HEK293 (cell line): ENCODE measurements around the gene IRX6.

Experiments used
- CTCF ChIA-PET: fragments of 350-600 bp; formaldehyde crosslinking; extraction: SDS; loops from one replicate; lab custom pipeline; 2021; ENCODE audit warnings: antibody characterized with exemption; lab: Yijun Ruan, JAX
- POLR2A ChIA-PET: fragments of 300-600 bp; formaldehyde crosslinking; extraction: SDS; loops from one replicate; lab custom pipeline; 2020; ENCODE audit warnings: antibody characterized with exemption, inconsistent platforms; lab: Yijun Ruan, JAX
- H3K27ac ChIP-seq: fragments of 200-500 bp; sonication (Bioruptor generic); 2 replicates; pipeline ENCODE4 v1.5.1; 2014; ENCODE audit warnings: low read depth, low read length, control low read depth, inconsistent platforms; ENCODE audit errors: extremely low read depth
- H3K36me3 ChIP-seq, 2 experiments: fragments of 200-500 bp in 1 of 2; sonication (Bioruptor generic) in 1 of 2; 1 replicate in 1 of 2; 2 replicates in 1 of 2; pipeline ENCODE4 v1.5.1; 2014 to 2017; ENCODE audit warnings: inconsistent platforms in 2 of 2, low read length in 2 of 2; ENCODE audit not compliant: control insufficient read depth in 2 of 2, insufficient read depth in 1 of 2
- H3K4me1 ChIP-seq: fragments of 200-500 bp; sonication (Bioruptor generic); 2 replicates; pipeline ENCODE4 v1.5.1; 2014; ENCODE audit warnings: mild to moderate bottlenecking, low read length, inconsistent platforms; ENCODE audit not compliant: control insufficient read depth, insufficient read depth
- H3K4me3 ChIP-seq: 2 replicates; pipeline ENCODE4 v1.5.1; 2011; ENCODE audit warnings: low read depth, mild to moderate bottlenecking, control low read depth, low read length, moderate library complexity
- H3K9me3 ChIP-seq: fragments of 200-500 bp; sonication (Bioruptor generic); 2 replicates; pipeline ENCODE4 v1.5.1; 2014; ENCODE audit warnings: low read depth, low read length, inconsistent platforms; ENCODE audit not compliant: control insufficient read depth, insufficient read depth
- GFI1B ChIP-seq: fragments of 450-650 bp; formaldehyde crosslinking; IDR thresholded peaks from 2 replicates; pipeline ENCODE4 v1.5.1; 2016; ENCODE audit warnings: missing biosample characterization, missing genetic modification characterization
- KLF9 ChIP-seq: fragments of 450-650 bp; formaldehyde crosslinking; IDR thresholded peaks from 2 replicates; pipeline ENCODE4 v1.5.1; 2016; ENCODE audit warnings: missing biosample characterization, missing genetic modification characterization, low read depth
- MEIS1 ChIP-seq: sonication (generic); formaldehyde crosslinking; IDR thresholded peaks from 2 replicates; pipeline ENCODE4 v1.8.1; 2022; ENCODE audit warnings: missing genetic modification reagents, mild to moderate bottlenecking, borderline replicate concordance
- PRDM4 ChIP-seq: fragments of 450-650 bp; formaldehyde crosslinking; IDR thresholded peaks from 2 replicates; pipeline ENCODE4 v1.5.1; 2017; ENCODE audit warnings: missing biosample characterization, missing genetic modification characterization
- SALL2 ChIP-seq: fragments of 450-650 bp; formaldehyde crosslinking; IDR thresholded peaks from 2 replicates; pipeline ENCODE4 v1.5.0; 2017; ENCODE audit warnings: missing biosample characterization, mild to moderate bottlenecking, missing genetic modification characterization, borderline replicate concordance
- TSHZ1 ChIP-seq: fragments of 450-650 bp; formaldehyde crosslinking; IDR thresholded peaks from 2 replicates; pipeline ENCODE4 v1.5.1; 2016; ENCODE audit warnings: missing biosample characterization, missing genetic modification characterization, borderline replicate concordance
- ZFHX2 ChIP-seq: fragments of 450-650 bp; formaldehyde crosslinking; conservative IDR thresholded peaks from 2 replicates; pipeline ENCODE4 v1.5.1; 2016; ENCODE audit warnings: missing biosample characterization, missing genetic modification characterization
- ZFP3 ChIP-seq: fragments of 450-650 bp; formaldehyde crosslinking; IDR thresholded peaks from 2 replicates; pipeline ENCODE4 v1.5.1; 2016; ENCODE audit warnings: low read depth, missing biosample characterization, missing genetic modification characterization
- ZNF169 ChIP-seq: fragments of 450-650 bp; formaldehyde crosslinking; IDR thresholded peaks from 2 replicates; pipeline ENCODE4 v1.5.1; 2016; ENCODE audit warnings: missing biosample characterization, missing genetic modification characterization
- ZNF350 ChIP-seq: fragments of 450-650 bp; formaldehyde crosslinking; IDR thresholded peaks from 2 replicates; pipeline ENCODE4 v1.5.0; 2017; ENCODE audit warnings: missing biosample characterization, mild to moderate bottlenecking, missing genetic modification characterization
- ZNF37A ChIP-seq: fragments of 450-650 bp; IDR thresholded peaks from 2 replicates; pipeline ENCODE4 v1.5.1; 2018; ENCODE audit warnings: missing biosample characterization, missing genetic modification characterization
- ZNF423 ChIP-seq: fragments of 450-650 bp; formaldehyde crosslinking; IDR thresholded peaks from 2 replicates; pipeline ENCODE4 v1.5.1; 2016; ENCODE audit warnings: missing biosample characterization, missing genetic modification characterization
- ZNF664 ChIP-seq: fragments of 450-650 bp; formaldehyde crosslinking; IDR thresholded peaks from 2 replicates; pipeline ENCODE4 v1.5.1; 2016; ENCODE audit warnings: missing biosample characterization, missing genetic modification characterization
- ZNF701 ChIP-seq: fragments of 450-650 bp; formaldehyde crosslinking; IDR thresholded peaks from 2 replicates; pipeline ENCODE4 v1.5.1; 2016; ENCODE audit warnings: missing biosample characterization, missing genetic modification characterization
- ZNF747 ChIP-seq: fragments of 450-650 bp; formaldehyde crosslinking; IDR thresholded peaks from 2 replicates; pipeline ENCODE4 v1.5.1; 2016; ENCODE audit warnings: missing biosample characterization, missing genetic modification characterization
- ZNF843 ChIP-seq: fragments of 450-650 bp; formaldehyde crosslinking; IDR thresholded peaks from 2 replicates; pipeline ENCODE4 v1.5.1; 2016; ENCODE audit warnings: missing biosample characterization, missing genetic modification characterization
- ZSCAN16 ChIP-seq: fragments of 450-650 bp; formaldehyde crosslinking; IDR thresholded peaks from 2 replicates; pipeline ENCODE4 v1.5.1; 2016; ENCODE audit warnings: missing biosample characterization, missing genetic modification characterization
- TF ChIP-seq, protein P1 (sequence below): fragments of 450-650 bp; formaldehyde crosslinking; IDR thresholded peaks from 2 replicates; pipeline ENCODE4 v1.5.1; 2017; ENCODE audit warnings: missing biosample characterization, mild to moderate bottlenecking, missing genetic modification characterization, moderate library complexity

IRX6 gene

DNA sequence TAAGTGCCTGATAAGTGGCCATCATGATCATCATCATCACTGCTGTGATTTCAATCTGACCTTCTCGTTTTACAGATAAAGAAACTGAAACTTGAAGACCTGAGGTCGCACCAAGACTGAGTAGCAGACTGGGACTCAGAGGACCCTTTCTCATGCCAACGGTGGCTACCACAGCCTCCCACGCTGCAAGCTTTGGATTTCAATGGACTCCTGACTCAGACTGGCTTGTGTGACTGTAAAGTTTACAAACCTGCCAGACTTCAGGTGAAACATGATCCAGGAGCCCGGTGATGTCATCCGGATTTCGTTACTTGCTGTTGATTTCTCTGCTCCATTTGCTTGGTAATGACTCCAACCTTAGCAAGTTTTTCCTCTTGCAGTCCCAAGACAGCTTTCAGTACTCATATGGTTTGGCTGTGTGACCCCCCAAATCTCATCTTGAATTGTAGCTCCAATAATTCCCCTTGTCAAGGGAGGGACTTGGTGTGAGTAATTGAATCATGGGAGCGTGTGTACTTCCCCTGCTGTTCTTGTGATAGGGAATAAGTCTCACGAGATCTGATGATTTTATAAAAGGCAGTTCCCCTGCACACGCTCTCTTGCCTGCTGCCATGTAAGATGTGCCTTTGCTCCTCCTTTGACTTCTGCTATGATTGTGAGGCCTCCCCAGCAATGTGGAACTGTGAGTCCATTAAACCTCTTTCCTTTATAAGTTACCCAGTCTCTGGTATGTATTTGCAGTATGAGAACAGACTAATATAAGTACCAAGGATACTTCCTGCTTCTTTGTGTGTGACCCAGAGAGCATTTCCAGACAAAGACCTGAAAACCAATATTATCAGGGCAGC lies 26.7 kb upstream of the IRX6 start (continued):
- TF ChIP-seq ZNF664 (tag by site-specific recombination), result no peak
- no peak for TF ChIP-seq ZNF747 (tag by site-specific recombination)
- TF ChIP-seq TSHZ1 (tag by site-specific recombination), result no peak
- no peak for TF ChIP-seq ZNF701 (tag by site-specific recombination)
- TF ChIP-seq, protein P1, sequence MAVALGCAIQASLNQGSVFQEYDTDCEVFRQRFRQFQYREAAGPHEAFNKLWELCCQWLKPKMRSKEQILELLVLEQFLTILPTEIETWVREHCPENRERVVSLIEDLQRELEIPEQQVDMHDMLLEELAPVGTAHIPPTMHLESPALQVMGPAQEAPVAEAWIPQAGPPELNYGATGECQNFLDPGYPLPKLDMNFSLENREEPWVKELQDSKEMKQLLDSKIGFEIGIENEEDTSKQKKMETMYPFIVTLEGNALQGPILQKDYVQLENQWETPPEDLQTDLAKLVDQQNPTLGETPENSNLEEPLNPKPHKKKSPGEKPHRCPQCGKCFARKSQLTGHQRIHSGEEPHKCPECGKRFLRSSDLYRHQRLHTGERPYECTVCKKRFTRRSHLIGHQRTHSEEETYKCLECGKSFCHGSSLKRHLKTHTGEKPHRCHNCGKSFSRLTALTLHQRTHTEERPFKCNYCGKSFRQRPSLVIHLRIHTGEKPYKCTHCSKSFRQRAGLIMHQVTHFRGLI, result no peak
- no peak for TF ChIP-seq ZNF169
- TF ChIP-seq MEIS1 (CRISPR knock-in tag), result no peak
- TF ChIP-seq ZFHX2 (tag by site-specific recombination), result peak; percentile 46; the same call in 1 of the 2 replicates
- TF ChIP-seq GFI1B (tag by site-specific recombination), result no peak; the same call in 1 of the 2 replicates

- POLR2A ChIA-PET, result no interaction called here
- no peaks in the 10 kb centered on the region for H3K4me1 ChIP-seq
- no peaks in the 10 kb centered on the region for H3K9me3 ChIP-seq
- H3K27ac ChIP-seq, result no peak overlapping the region
- CTCF ChIA-PET, result no interaction called here
- TF ChIP-seq KLF9, result no peak
- TF ChIP-seq ZNF37A (tag by site-specific recombination), result no peak
- TF ChIP-seq ZFP3, result no peak
- no peak for TF ChIP-seq ZSCAN16 (tag by site-specific recombination)
- no peak for TF ChIP-seq ZNF843 (tag by site-specific recombination)
- no peak for TF ChIP-seq PRDM4 (tag by site-specific recombination)
- no peak for TF ChIP-seq ZNF350 (tag by site-specific recombination)
- TF ChIP-seq SALL2 (tag by site-specific recombination), result no peak
- no peak for TF ChIP-seq ZNF423 (tag by site-specific recombination)
- TF ChIP-seq, all 188 proteins: peak for 0
- Histone ChIP-seq H3K4me3 (no peak overlapping the region), H3K36me3 (no peaks in the 10 kb centered on the region)
These were observed 26.0 kb upstream of the IRX6 start for GRCh38 chr16:55297910-55298479.
